Tibial nerve (tissue), 4 donors: ENCODE results near the gene SSTR4.

ENCODE experiments used
- CTCF ChIP-seq, 5 experiments: fragments of 200-600 bp in 3 of 5; fragments of 450-650 bp in 2 of 5; sonication (generic) in 3 of 5; IDR thresholded peaks; one replicate each; pipeline ENCODE4 v1.5.1; 2016 to 2019; ENCODE audit warnings: antibody characterized with exemption in 5 of 5, mild to moderate bottlenecking in 3 of 5, moderate library complexity in 2 of 5
- EP300 ChIP-seq, 2 donors: sonication (generic); formaldehyde crosslinking; IDR thresholded peaks; one replicate each; pipeline ENCODE4 v1.6.1; 2017; ENCODE audit warnings: antibody characterized with exemption in 2 of 2, mild to moderate bottlenecking in 1 of 2
- POLR2A ChIP-seq, 2 donors: fragments of 450-650 bp; IDR thresholded peaks; one replicate each; pipeline ENCODE4 v1.6.1; 2017; ENCODE audit warnings: antibody characterized with exemption in 2 of 2, mild to moderate bottlenecking in 2 of 2, moderate library complexity in 2 of 2

- no peak for TF ChIP-seq CTCF (IDR thresholded peaks at IDR 0.05)
- no peak for TF ChIP-seq POLR2A (IDR thresholded peaks at IDR 0.05)
- TF ChIP-seq EP300 (IDR thresholded peaks at IDR 0.05), result no peak
Measured at GRCh38 chr20:23018432-23018831, 16.7 kb upstream of the SSTR4 start.
